ENCODE results near the gene DUOX2. TPM values are rescaled to one million over a fixed set of nuclear protein-coding genes. Genes with fewer than 3 reads are reported as not detected.

DUOX2 gene
- total RNA-seq, 1 experiment from 2014 or later, result 0.08 TPM

DNA sequence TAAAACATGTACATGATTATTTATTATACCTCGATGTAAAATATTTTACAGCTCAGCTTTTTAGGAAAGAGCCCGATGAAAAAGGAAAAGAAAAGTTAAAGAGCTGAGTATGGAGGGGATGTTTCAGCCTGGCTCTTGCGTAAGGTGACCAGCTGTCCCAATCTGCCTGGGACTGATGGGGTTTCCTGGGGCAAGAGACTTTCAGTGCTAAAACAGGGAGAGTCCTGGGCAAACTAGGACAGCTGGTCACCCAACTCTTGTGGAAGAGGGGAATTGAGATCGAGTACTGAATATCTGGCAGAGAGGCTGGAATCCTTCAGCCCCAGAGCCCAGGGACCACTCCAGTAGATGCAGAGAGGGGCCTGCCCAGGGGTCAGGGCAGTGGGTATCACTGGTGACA, 21.0 kb downstream of the DUOX2 start:
- Histone ChIP-seq H3K27ac (ENCODE audit: low read length) (no peak overlapping the region), H3K4me3 (ENCODE audit: low read depth in 2 of 2, low read length in 2 of 2) (no peak overlapping the region), H3K36me3 (ENCODE audit: control insufficient read depth, insufficient read depth, low read length) (no peaks in the 10 kb centered on the region), H3K27me3 (ENCODE audit: control insufficient read depth, insufficient read depth, low read length) (peaks cover 9% of the 10 kb centered on the region), H3K9me3 (ENCODE audit: control insufficient read depth, insufficient read depth, low read depth, low read length) (no peaks in the 10 kb centered on the region), H3K4me1 (ENCODE audit: control insufficient read depth, insufficient read depth, low read length) (no peaks in the 10 kb centered on the region)
- ChIA-PET CTCF (no interaction called here), POLR2A (no interaction called here)
- DNase-seq (ENCODE audit: low read depth, low spot score) (no peak), ATAC-seq (no peak)
- TF ChIP-seq TCF7L2 (IDR thresholded peaks at IDR 0.05; ENCODE audit: low read depth, low read length), result no peak
- no peak for TF ChIP-seq SIN3A (IDR thresholded peaks at IDR 0.05; ENCODE audit: borderline replicate concordance, insufficient read depth, low read depth, low read length)
- no peak for TF ChIP-seq POLR2AphosphoS5 (IDR thresholded peaks at IDR 0.05; ENCODE audit: low read depth, low read length)
- TF ChIP-seq, protein P1, sequence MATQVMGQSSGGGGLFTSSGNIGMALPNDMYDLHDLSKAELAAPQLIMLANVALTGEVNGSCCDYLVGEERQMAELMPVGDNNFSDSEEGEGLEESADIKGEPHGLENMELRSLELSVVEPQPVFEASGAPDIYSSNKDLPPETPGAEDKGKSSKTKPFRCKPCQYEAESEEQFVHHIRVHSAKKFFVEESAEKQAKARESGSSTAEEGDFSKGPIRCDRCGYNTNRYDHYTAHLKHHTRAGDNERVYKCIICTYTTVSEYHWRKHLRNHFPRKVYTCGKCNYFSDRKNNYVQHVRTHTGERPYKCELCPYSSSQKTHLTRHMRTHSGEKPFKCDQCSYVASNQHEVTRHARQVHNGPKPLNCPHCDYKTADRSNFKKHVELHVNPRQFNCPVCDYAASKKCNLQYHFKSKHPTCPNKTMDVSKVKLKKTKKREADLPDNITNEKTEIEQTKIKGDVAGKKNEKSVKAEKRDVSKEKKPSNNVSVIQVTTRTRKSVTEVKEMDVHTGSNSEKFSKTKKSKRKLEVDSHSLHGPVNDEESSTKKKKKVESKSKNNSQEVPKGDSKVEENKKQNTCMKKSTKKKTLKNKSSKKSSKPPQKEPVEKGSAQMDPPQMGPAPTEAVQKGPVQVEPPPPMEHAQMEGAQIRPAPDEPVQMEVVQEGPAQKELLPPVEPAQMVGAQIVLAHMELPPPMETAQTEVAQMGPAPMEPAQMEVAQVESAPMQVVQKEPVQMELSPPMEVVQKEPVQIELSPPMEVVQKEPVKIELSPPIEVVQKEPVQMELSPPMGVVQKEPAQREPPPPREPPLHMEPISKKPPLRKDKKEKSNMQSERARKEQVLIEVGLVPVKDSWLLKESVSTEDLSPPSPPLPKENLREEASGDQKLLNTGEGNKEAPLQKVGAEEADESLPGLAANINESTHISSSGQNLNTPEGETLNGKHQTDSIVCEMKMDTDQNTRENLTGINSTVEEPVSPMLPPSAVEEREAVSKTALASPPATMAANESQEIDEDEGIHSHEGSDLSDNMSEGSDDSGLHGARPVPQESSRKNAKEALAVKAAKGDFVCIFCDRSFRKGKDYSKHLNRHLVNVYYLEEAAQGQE (IDR thresholded peaks at IDR 0.05; ENCODE audit: insufficient read depth in 1 of 2, low read depth in 2 of 2, low read length in 1 of 2), result no peak
- TF ChIP-seq, protein P2, sequence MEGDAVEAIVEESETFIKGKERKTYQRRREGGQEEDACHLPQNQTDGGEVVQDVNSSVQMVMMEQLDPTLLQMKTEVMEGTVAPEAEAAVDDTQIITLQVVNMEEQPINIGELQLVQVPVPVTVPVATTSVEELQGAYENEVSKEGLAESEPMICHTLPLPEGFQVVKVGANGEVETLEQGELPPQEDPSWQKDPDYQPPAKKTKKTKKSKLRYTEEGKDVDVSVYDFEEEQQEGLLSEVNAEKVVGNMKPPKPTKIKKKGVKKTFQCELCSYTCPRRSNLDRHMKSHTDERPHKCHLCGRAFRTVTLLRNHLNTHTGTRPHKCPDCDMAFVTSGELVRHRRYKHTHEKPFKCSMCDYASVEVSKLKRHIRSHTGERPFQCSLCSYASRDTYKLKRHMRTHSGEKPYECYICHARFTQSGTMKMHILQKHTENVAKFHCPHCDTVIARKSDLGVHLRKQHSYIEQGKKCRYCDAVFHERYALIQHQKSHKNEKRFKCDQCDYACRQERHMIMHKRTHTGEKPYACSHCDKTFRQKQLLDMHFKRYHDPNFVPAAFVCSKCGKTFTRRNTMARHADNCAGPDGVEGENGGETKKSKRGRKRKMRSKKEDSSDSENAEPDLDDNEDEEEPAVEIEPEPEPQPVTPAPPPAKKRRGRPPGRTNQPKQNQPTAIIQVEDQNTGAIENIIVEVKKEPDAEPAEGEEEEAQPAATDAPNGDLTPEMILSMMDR (IDR thresholded peaks at IDR 0.05), result no peak
- no TSS peak for BruUV-seq (replicated peaks)
- intact Hi-C loops (cut with micrococcal nuclease; ENCODE audit: unreplicated experiment), result no loop called here
- in situ Hi-C loops (cut with HindIII; ENCODE audit: low pct_unique_long_range_greater_than_20kb, low sequenced_read_pairs), result no loop called here

DNA sequence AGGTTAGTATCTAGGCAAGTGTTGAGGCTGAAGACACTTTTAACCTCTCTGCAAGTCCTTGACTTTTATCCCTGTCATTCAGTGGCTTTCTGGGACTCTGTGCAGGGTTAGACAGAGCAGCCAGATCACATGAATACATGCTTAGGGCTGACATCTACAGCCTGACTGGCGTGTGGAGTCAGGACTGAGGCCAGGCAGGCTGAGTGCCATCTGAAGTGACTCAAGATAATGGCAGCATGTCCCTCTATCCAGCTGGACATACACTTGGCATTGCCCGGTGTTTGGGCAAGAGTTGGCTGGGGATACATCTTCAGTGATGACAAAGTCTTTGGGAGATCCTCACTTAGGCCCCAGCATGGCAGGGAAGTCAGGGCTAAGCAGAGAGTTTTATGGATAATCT, 22.4 kb downstream of the DUOX2 start:
- ATAC-seq (no peak), DNase-seq (ENCODE audit: low read depth, low spot score) (no peak)
- no peak for TF ChIP-seq TCF7L2 (IDR thresholded peaks at IDR 0.05; ENCODE audit: low read depth, low read length)
- TF ChIP-seq, protein P2 (IDR thresholded peaks at IDR 0.05), result no peak
- TF ChIP-seq POLR2AphosphoS5 (IDR thresholded peaks at IDR 0.05; ENCODE audit: low read depth, low read length), result no peak
- no peak for TF ChIP-seq SIN3A (IDR thresholded peaks at IDR 0.05; ENCODE audit: borderline replicate concordance, insufficient read depth, low read depth, low read length)
- TF ChIP-seq, protein P1 (IDR thresholded peaks at IDR 0.05; ENCODE audit: insufficient read depth in 1 of 2, low read depth in 2 of 2, low read length in 1 of 2), result no peak
- Histone ChIP-seq H3K4me1 (ENCODE audit: control insufficient read depth, insufficient read depth, low read length) (no peaks in the 10 kb centered on the region), H3K9me3 (ENCODE audit: control insufficient read depth, insufficient read depth, low read depth, low read length) (no peaks in the 10 kb centered on the region), H3K27me3 (ENCODE audit: control insufficient read depth, insufficient read depth, low read length) (peaks cover 9% of the 10 kb centered on the region), H3K36me3 (ENCODE audit: control insufficient read depth, insufficient read depth, low read length) (no peaks in the 10 kb centered on the region), H3K27ac (ENCODE audit: low read length) (no peak overlapping the region), H3K4me3 (ENCODE audit: low read depth in 2 of 2, low read length in 2 of 2) (no peak overlapping the region)
- no TSS peak for BruUV-seq (replicated peaks)
- CTCF ChIA-PET, result no interaction called here
- POLR2A ChIA-PET, result no interaction called here
- in situ Hi-C loops (cut with HindIII; ENCODE audit: low pct_unique_long_range_greater_than_20kb, low sequenced_read_pairs), result no loop called here
- intact Hi-C loops (cut with micrococcal nuclease; ENCODE audit: unreplicated experiment), result no loop called here

Data from Panc1 (cell line).